Inflammatory macrophage (primary cell): ENCODE data around the gene JMJD7.
"Not testable (repeated sequence)": the region's sequence is repeated elsewhere in the genome, so short reads cannot be mapped to it uniquely, and the experiment has no call there.

Experiments
- DNase-seq, 2 donors: peaks; one replicate each; pipeline ENCODE4 v3.0.0-alpha.2; 2020 to 2022

The JMJD7 gene

GRCh38 chr15:41822957-41823356, 4.9 kb upstream of the JMJD7 start:
- no peak for DNase-seq

DNA sequence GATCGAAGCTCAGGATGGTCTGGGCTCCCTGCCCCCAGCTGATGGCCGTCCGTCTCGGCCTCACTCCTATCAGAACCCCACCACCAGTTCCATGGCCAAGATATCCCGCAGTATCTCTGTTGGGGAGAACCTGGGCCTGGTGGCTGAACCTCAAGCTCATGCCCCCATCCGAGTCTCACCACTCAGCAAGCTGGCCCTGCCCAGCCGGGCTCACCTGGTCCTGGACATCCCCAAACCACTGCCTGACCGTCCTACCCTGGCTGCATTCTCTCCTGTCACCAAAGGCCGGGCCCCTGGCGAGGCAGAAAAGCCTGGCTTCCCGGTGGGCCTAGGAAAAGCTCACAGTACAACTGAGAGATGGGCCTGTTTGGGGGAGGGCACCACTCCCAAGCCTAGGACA, 4.4 kb upstream of the JMJD7 start:
- no peak for DNase-seq

GRCh38 chr15:41824062-41824745, 3.7 kb upstream of the JMJD7 start:
- DNase-seq = no peak

DNA sequence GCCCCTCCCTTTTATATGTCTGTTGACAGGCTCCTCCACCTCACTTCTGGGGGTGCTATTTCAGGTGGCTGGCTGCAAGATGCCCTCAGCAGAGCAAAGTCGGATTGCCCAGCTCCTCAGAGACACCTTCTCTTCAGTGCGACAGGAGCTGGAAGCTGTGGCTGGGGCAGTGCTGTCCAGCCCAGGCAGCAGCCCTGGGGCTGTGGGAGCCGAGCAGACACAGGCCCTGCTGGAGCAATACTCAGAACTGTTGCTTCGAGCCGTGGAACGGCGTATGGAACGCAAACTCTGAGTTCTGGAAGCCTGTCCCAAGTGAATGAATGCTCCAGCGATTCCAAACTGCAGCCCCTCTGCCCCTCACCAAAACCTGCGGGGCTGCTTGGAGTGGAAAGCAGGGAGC, 2.7 kb upstream of the JMJD7 start:
- no peak for DNase-seq

- no peak for DNase-seq
Measured at GRCh38 chr15:41825572-41826535, 2.0 kb upstream of the JMJD7 start.

DNA sequence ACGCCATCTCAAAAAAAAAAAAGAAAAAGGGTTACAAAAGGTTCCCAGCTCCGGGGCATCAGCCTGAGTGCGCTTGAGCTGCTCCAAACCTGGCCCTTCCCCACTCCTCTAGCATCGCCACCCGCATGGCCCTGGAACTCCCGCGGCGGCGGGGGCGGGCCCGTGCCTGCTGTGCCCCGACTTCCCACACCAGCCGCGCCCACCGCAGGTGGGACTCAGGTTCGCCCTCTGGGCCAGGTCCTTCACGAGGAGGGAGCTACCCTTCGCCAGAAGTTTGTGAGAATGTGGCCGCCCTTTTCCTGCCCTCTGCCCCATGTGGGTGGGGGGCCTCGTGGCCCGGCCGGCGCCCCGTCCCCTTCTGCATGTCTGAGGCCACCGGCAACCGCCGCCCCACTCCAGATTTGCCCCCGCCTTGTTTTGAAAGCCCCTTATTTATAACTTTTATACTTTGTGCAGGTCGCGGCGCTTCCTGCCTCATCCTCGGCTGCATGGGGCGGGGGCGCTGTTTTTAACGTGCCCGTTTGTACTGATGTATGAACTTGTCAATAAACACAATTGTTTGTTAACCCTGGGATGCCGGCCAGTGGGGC, 507 bp upstream of the JMJD7 start:
- DNase-seq = no peak

DNA sequence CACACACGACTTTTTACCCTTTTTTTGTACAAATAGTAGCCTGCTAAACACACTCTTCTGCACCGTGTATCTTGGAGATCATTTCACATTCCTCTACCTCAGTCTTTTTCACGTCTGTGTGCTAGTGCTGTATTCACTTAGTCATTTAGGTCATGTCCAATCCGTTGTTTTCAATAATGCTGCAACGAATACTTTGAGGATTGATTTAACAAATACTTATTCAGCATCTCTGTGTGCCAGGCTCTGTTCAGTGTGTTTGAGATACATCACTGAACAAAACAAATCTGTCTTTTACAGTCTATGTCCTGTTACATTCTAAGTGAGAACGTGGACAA, 882 bp downstream of the JMJD7 start:
- no peak for DNase-seq

- no peak for DNase-seq
Measured at GRCh38 chr15:41829959-41830646, 2.2 kb downstream of the JMJD7 start.

DNA sequence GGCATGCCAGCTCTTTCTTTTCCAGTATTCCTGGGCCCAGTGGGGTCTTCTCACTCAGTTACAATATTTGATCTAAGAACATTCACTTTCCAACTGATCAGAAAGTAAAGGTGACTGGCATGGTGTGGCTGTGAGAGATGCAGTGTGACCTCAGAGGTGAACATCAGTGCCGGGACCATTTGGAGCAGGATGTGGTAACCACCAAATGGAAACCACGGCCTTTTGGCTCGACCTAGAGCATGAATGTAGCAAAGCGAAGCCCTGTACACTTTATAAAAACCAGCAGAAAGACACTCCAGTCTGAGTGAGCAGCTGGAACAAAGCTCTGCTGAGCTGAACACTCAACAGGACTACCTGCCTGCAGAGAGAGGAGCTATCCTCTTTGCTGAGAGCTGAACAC, 3.4 kb downstream of the JMJD7 start:
- DNase-seq = not testable (repeated sequence)

- no peak for DNase-seq
Measured at GRCh38 chr15:41832208-41832607, 4.3 kb downstream of the JMJD7 start.

DNA sequence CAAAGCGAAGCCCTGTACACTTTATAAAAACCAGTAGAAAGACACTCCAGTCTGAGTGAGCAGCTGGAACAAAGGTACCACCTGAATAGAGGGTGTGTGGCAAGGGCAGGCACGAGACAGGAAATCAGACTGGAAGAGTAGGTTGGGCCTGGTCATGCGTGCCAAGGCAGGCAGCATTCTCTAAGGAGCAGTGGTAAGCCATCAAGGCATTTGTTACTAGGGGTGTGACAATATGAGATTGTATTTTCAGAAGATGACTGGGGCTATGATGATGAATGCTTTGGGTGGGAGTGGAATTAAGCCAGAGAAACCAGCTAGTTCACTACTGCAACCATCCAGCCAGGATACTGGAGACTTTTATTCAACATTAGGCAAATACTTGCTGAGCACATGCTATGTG, 5.0 kb downstream of the JMJD7 start:
- DNase-seq = no peak

DNA sequence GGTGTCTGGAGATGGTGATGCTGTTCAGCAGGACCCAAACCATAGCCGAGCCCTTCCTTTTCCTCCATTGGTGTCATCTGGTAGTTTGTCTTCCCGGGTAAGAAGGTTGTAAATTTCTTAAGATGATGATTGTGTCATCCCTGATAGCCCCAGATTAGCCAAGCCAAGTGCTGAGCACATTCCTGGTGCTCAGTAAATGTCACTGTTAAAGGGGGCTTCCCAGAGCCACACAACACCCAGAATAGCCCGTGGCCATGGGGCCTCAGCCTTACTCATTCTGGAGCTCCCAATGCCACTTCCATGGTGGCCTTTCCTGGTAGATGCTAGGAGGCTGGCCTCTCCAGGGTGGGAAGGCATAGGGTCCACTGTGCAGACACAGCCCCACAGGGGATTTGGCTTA, 6.2 kb downstream of the JMJD7 start:
- DNase-seq = no peak

GRCh38 chr15:41836073-41836472, 8.2 kb downstream of the JMJD7 start:
- no peak for DNase-seq

- no peak for DNase-seq
Measured at GRCh38 chr15:41836713-41837454, 9.0 kb downstream of the JMJD7 start.

DNA sequence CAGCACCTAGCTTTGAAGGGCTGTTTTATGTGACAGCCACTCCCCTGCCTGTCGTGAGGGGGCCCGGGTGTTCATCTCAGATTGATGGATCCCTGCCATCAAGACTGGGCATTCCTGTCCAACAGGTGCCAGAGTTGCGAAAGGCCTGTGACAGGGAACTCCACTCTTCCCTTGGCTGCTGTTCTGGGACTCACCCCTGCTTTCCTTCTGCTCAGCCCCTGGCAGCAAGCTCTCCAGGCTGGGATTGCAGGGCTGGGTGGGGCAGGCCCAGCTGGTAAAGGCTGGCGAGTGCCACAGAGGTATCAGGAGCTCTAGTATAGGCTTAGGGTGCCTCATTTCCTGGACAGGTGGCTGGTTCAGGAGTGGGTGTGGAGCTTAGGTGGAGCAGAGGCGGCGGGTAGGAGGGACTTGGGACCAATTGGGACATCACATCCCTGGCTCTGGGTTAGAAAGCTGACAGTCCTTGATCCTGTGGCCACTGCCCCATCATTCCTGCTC, 10.6 kb downstream of the JMJD7 start, which contains the start of gene PLA2G4B:
Gene PLA2G4B (plus strand): TSS at position 448 of the 498 bp plus-strand sequence. CDS start 67 bp downstream, outside the sequence.
- no peak for DNase-seq

DNA sequence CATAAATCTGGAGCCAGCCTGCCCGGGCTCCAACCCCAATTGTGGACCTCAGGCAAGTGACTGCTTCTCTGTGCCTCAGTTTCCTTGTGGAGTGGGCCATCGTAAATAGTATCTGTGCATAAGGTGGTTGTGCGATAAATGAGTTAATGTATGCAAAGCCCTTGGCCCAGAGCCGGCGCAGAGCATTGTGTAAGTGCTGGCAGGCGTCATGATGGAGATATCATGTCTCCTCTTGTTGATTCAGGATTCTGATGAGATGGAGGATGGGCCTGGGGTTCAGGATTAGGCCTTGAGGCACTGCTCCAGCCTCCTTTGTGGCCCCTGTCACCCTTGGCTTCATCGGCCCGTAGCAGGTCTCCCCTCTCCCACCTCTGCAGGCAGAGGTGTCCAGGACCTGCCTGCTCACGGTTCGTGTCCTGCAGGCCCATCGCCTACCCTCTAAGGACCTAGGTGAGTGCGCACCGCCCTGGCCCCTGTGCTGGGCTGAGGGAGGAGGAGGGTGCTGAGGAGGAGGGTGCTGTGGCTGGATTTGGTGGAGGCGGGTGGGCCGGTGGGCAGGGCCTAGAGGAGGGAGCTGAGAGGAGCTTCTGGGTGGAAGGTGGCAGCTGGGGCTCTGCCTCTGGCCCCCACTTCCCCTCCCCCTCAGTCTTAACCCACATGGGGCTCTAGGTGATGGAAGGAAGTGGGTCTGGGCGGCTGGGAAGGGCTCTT, 12.0 kb downstream of the JMJD7 start:
- DNase-seq = no peak

GRCh38 chr15:41840673-41841072, 12.8 kb downstream of the JMJD7 start:
- DNase-seq = no peak

- DNase-seq = no peak
Measured at GRCh38 chr15:41841131-41841530, 13.2 kb downstream of the JMJD7 start.

DNA sequence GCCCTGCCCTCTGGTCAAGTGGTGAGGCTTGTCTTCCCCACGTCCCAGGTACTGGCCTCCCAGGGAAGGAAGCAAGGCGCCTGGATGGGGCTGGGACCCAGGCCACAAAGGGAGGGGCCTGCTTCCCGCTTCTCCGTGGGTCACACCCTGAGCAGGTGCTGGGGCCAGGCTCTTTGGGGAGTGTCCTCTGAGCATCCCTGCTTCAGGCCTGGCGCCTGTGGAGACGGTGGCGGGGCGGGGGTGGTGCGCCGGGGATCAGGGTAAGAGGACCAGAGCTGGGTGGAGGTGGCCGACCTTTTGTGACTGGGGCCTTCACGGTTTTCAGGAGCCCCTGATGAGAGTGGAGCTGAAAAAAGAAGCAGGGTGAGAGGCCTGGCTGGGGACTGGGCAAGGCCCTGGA, 14.3 kb downstream of the JMJD7 start:
- DNase-seq = no peak

- DNase-seq = no peak
Measured at GRCh38 chr15:41843571-41843970, 15.7 kb downstream of the JMJD7 start.

DNA sequence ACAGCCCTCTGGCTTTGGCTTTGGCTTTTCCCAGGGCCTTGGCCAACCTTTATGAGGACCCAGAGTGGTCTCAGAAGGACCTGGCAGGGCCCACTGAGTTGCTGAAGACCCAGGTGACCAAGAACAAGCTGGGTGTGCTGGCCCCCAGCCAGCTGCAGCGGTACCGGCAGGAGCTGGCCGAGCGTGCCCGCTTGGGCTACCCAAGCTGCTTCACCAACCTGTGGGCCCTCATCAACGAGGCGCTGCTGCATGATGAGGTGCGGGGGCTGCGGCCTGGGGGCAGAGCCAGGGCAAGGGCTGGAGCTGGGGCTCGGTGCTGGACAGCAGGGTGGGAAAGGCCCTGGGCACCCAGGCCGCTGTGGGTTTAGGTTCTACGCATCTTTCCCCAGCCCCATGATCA, 16.9 kb downstream of the JMJD7 start:
- no peak for DNase-seq
